K562 (cell line): ENCODE results near the gene AP1AR. TPM values are rescaled to one million over a fixed set of nuclear protein-coding genes. Genes with fewer than 3 reads are reported as not detected.
A peak's percentile ranks its signal among the peaks of the same experiment; 100 is the strongest.

Experiments
- CEBPB ChIP-seq: fragments of 450-650 bp; IDR thresholded peaks from 2 replicates; pipeline ENCODE4 v1.6.1; 2016; ENCODE audit warnings: missing genetic modification characterization, missing compliant biosample characterization
- ELF1 ChIP-seq: fragments of 200-800 bp; sonication (Bioruptor generic); IDR thresholded peaks from 2 replicates; pipeline ENCODE4 v1.6.1; 2016; ENCODE audit warnings: missing genetic modification characterization, missing compliant biosample characterization
- EP400 ChIP-seq: fragments of 450-650 bp; IDR thresholded peaks from 2 replicates; pipeline ENCODE4 v1.6.1; 2017; ENCODE audit warnings: antibody characterized with exemption, mild to moderate bottlenecking, moderate library complexity
- ESRRA ChIP-seq: fragments of 450-650 bp; IDR thresholded peaks from 2 replicates; pipeline ENCODE4 v1.6.1; 2014; ENCODE audit warnings: low read depth, mild to moderate bottlenecking, moderate library complexity, borderline replicate concordance
- ETV1 ChIP-seq: fragments of 450-650 bp; conservative IDR thresholded peaks from 2 replicates; pipeline ENCODE4 v1.6.1; 2016; ENCODE audit warnings: missing genetic modification characterization, control low read depth, low read depth, missing compliant biosample characterization
- FOXK1 ChIP-seq: sonication (generic); formaldehyde crosslinking; IDR thresholded peaks from 2 replicates; pipeline ENCODE4 v1.8.0; 2022; ENCODE audit warnings: missing genetic modification reagents, mild to moderate bottlenecking, borderline replicate concordance
- JUN ChIP-seq, 2 experiments: sonication (generic) in 1 of 2; formaldehyde crosslinking in 1 of 2; IDR thresholded peaks; 2 replicates each; pipeline versions ENCODE4 v1.6.1 to v1.8.0; 2012 to 2022; ENCODE audit warnings: borderline replicate concordance in 2 of 2, mild to moderate bottlenecking in 2 of 2, improper control_type of control experiment in 1 of 2, low read depth in 1 of 2, low read length in 1 of 2, missing genetic modification reagents in 1 of 2
- KLF13 ChIP-seq: fragments of 450-650 bp; IDR thresholded peaks from 2 replicates; pipeline ENCODE4 v1.6.1; 2016; ENCODE audit warnings: missing genetic modification characterization, low read depth, mild to moderate bottlenecking, missing compliant biosample characterization, moderate library complexity, borderline replicate concordance
- L3MBTL2 ChIP-seq: fragments of 450-650 bp; IDR thresholded peaks from 2 replicates; pipeline ENCODE4 v1.6.1; 2016; ENCODE audit warnings: mild to moderate bottlenecking, moderate library complexity
- MAFF ChIP-seq: IDR thresholded peaks from 2 replicates; pipeline ENCODE4 v1.6.1; 2012; ENCODE audit warnings: low read length, improper control_type of control experiment
- MBD2 ChIP-seq: sonication (generic); IDR thresholded peaks from 2 replicates; pipeline ENCODE4 v1.6.1; 2016; ENCODE audit warnings: low read depth, borderline replicate concordance
- MYC ChIP-seq, 2 experiments: fragments of 250-450 bp in 1 of 2; sonication (Bioruptor Pico) in 1 of 2; IDR thresholded peaks; 2 replicates each; pipeline versions ENCODE4 v1.5.1 to v1.6.1; 2012 to 2021; ENCODE audit warnings: low read depth in 2 of 2, borderline replicate concordance in 1 of 2, improper control_type of control experiment in 1 of 2, low read length in 1 of 2, mild to moderate bottlenecking in 1 of 2, moderate library complexity in 1 of 2
- NCOA1 ChIP-seq: fragments of 450-650 bp; IDR thresholded peaks from 2 replicates; pipeline ENCODE4 v1.6.1; 2016; ENCODE audit warnings: low read depth
- NFE2L1 ChIP-seq: fragments of 450-650 bp; IDR thresholded peaks from 2 replicates; pipeline ENCODE4 v1.6.1; 2016; ENCODE audit warnings: missing genetic modification characterization, low read depth, mild to moderate bottlenecking, missing compliant biosample characterization, moderate library complexity, borderline replicate concordance
- NFRKB ChIP-seq: fragments of 450-650 bp; IDR thresholded peaks from 2 replicates; pipeline ENCODE4 v1.6.1; 2016; ENCODE audit warnings: low read depth
- NR2C1 ChIP-seq, 2 experiments: fragments of 450-650 bp; IDR thresholded peaks; 2 replicates each; pipeline ENCODE4 v1.6.1; 2017; ENCODE audit warnings: mild to moderate bottlenecking in 2 of 2, antibody characterized with exemption in 1 of 2, inconsistent platforms in 1 of 2, missing compliant biosample characterization in 1 of 2, missing genetic modification characterization in 1 of 2
- PML ChIP-seq: IDR thresholded peaks from 2 replicates; pipeline ENCODE4 v1.6.1; 2012; ENCODE audit warnings: low read length, inconsistent platforms
- RB1 ChIP-seq: fragments of 450-650 bp; IDR thresholded peaks from 2 replicates; pipeline ENCODE4 v1.6.1; 2017; ENCODE audit warnings: low read depth, mild to moderate bottlenecking
- SPI1 ChIP-seq: IDR thresholded peaks from 2 replicates; pipeline ENCODE4 v1.6.1; 2011; ENCODE audit warnings: low read depth, low read length, control low read depth, borderline replicate concordance
- ZSCAN32 ChIP-seq: fragments of 450-650 bp; formaldehyde crosslinking; IDR thresholded peaks from 2 replicates; pipeline ENCODE4 v1.4.0; 2020; ENCODE audit warnings: mild to moderate bottlenecking, moderate library complexity
- polyA plus RNA-seq, 8 experiments: library from polyadenylated mRNA; depleted of rRNA in 4 of 8; stranded (reverse) in 5 of 8; unstranded in 3 of 8; fragments of >200 nt; fragmentation: Nextera tagmentation in 2 of 8; fragmentation: Illumina TruSeq in 1 of 8; extraction: Ambion mirVana in 2 of 8; extraction: Trizol in 1 of 8; gene quantifications; 2 replicates each; pipeline versions ENCODE4 v1.2.1 to v1.2.3, GENCODE V29; 2011 to 2014; ENCODE audit warnings: inconsistent platforms in 1 of 8, missing spikeins in 1 of 8
- total RNA-seq, 7 experiments: library from RNA; depleted of rRNA in 6 of 7; stranded (reverse); fragments of >200 nt in 6 of 7; fragmentation: Illumina TruSeq in 2 of 7; extraction: Trizol in 2 of 7; gene quantifications; 2 replicates each; pipeline versions ENCODE4 v1.2.1 to v1.2.3, GENCODE V29; 2011 to 2021; ENCODE audit warnings: low replicate concordance in 1 of 7
- TF ChIP-seq, protein P1 (sequence below): sonication (generic); formaldehyde crosslinking; IDR thresholded peaks from 2 replicates; pipeline ENCODE4 v1.8.0; 2022; ENCODE audit warnings: missing genetic modification reagents, mild to moderate bottlenecking, moderate library complexity, borderline replicate concordance

The AP1AR gene
- total and polyA plus RNA-seq, 9 of the 15 experiments (the other 6 are each of a cell fraction or from before 2014, with no cell fraction given), result 2.6 to 20.7 (median 12.2) TPM

- TF ChIP-seq NR2C1 (IDR thresholded peaks at IDR 0.05) (peak; percentile 95), NR2C1 (tag; IDR thresholded peaks at IDR 0.05) (peak; percentile 94), KLF13 (tag) (peak; percentile 60), MAFF (peak; percentile 31; the same call in 1 of the 2 replicates), NCOA1 (peak; percentile 37; the same call in 1 of the 2 replicates), NFRKB (0 out of 2 replicates have a peak, but pooled peaks have one; percentile 57), MBD2 (0 out of 2 replicates have a peak, but pooled peaks have one; percentile 46), RB1 (peak; percentile 45; the same call in 1 of the 2 replicates), L3MBTL2 (peak; percentile 93), ETV1 (tag) (peak; percentile 86), CEBPB (peak; percentile 94), ELF1 (tag) (peak; percentile 79), SPI1 (0 out of 2 replicates have a peak, but pooled peaks have one; percentile 9), PML (peak; percentile 29; the same call in 1 of the 2 replicates), ESRRA (peak; percentile 52; the same call in 1 of the 2 replicates), JUN (IDR thresholded peaks at IDR 0.05; ENCODE audit: borderline replicate concordance, low read depth, low read length) (0 out of 2 replicates have a peak, but pooled peaks have one; percentile 11), JUN (CRISPR knock-in tag; IDR thresholded peaks at IDR 0.05; ENCODE audit: borderline replicate concordance) (peak; percentile 7; the same call in 1 of the 2 replicates), FOXK1 (0 out of 2 replicates have a peak, but pooled peaks have one; percentile 57), NFE2L1 (no peak), EP400 (peak; percentile 84), ZSCAN32 (CRISPR knock-in tag) (no peak), MYC (IDR thresholded peaks at IDR 0.05; ENCODE audit: low read depth, low read length) (peak; percentile 60; the same call in 1 of the 2 replicates), MYC (CRISPR knock-in tag; IDR thresholded peaks at IDR 0.05; ENCODE audit: borderline replicate concordance, low read depth) (no peak)
- TF ChIP-seq, protein P1, sequence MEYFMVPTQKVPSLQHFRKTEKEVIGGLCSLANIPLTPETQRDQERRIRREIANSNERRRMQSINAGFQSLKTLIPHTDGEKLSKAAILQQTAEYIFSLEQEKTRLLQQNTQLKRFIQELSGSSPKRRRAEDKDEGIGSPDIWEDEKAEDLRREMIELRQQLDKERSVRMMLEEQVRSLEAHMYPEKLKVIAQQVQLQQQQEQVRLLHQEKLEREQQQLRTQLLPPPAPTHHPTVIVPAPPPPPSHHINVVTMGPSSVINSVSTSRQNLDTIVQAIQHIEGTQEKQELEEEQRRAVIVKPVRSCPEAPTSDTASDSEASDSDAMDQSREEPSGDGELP (CRISPR knock-in tag), result peak; percentile 27
These were observed 458 bp upstream of the AP1AR start (continued) for GRCh38 chr4:112230879-112231778.
